WTC11 (cell line): ENCODE measurements around the gene AIG1. TPM values are rescaled to one million over a fixed set of nuclear protein-coding genes. Genes with fewer than 3 reads are reported as not detected.

ENCODE experiments used
- ATAC-seq: fragments of 200-7000 bp; cut with Tn5 transposase; 2 replicates; pipeline ENCODE4 v1.10.0; 2021; ENCODE audit warnings: mild to moderate bottlenecking, moderate library complexity
- CTCF ChIA-PET: fragments of 300-600 bp; sonication (Branson Sonifier 250); formaldehyde crosslinking; loops from one replicate; lab custom pipeline; 2021; ENCODE audit warnings: antibody characterized with exemption; lab: Charles Lee
- POLR2A ChIA-PET: fragments of 350-600 bp; sonication (Branson Sonifier 250); formaldehyde crosslinking; loops from one replicate; lab custom pipeline; 2021; ENCODE audit warnings: antibody characterized with exemption; lab: Charles Lee
- DNase-seq: peaks from one replicate; pipeline ENCODE4 v3.0.0; 2021; ENCODE audit warnings: low spot score
- H3K27ac Mint-ChIP-seq: 2 replicates; pipeline ENCODE4 v1.8.0; 2021; ENCODE audit warnings: mixed read lengths
- H3K27me3 Mint-ChIP-seq: 2 replicates; pipeline ENCODE4 v1.8.0; 2021; ENCODE audit warnings: low read depth, mild to moderate bottlenecking, moderate library complexity, mixed read lengths
- H3K36me3 Mint-ChIP-seq: 2 replicates; pipeline ENCODE4 v1.8.0; 2021; ENCODE audit warnings: mixed read lengths
- H3K4me1 Mint-ChIP-seq: 2 replicates; pipeline ENCODE4 v1.8.0; 2022; ENCODE audit warnings: mixed read lengths
- H3K4me3 Mint-ChIP-seq: 2 replicates; pipeline ENCODE4 v1.8.0; 2021; ENCODE audit warnings: mild to moderate bottlenecking, moderate library complexity, mixed read lengths
- H3K9me3 Mint-ChIP-seq: 2 replicates; pipeline ENCODE4 v1.8.0; 2021; ENCODE audit warnings: mixed read lengths
- ATF1 ChIP-seq: sonication (generic); formaldehyde crosslinking; IDR thresholded peaks from 2 replicates; pipeline ENCODE4 v1.8.1; 2023; ENCODE audit warnings: mild to moderate bottlenecking, moderate library complexity, missing genetic modification reagents
- CBFB ChIP-seq: sonication (generic); formaldehyde crosslinking; IDR thresholded peaks from 2 replicates; pipeline ENCODE4 v1.8.1; 2022; ENCODE audit warnings: mild to moderate bottlenecking, low read depth, missing genetic modification reagents
- CDX4 ChIP-seq: fragments of 250-450 bp; sonication (Bioruptor Pico); IDR thresholded peaks from 2 replicates; pipeline ENCODE4 v1.9.0; 2021; ENCODE audit warnings: moderate library complexity, mild to moderate bottlenecking, inconsistent platforms, borderline replicate concordance
- CTCF ChIP-seq: fragments of 200-600 bp; IDR thresholded peaks from 2 replicates; pipeline ENCODE4 v1.8.0; 2022; ENCODE audit warnings: antibody characterized with exemption
- E2F5 ChIP-seq: sonication (generic); formaldehyde crosslinking; IDR thresholded peaks from 2 replicates; pipeline ENCODE4 v1.8.1; 2022; ENCODE audit warnings: mild to moderate bottlenecking, moderate library complexity, missing genetic modification reagents
- FOXK1 ChIP-seq: sonication (generic); formaldehyde crosslinking; IDR thresholded peaks from 2 replicates; pipeline ENCODE4 v1.8.0; 2022; ENCODE audit warnings: mild to moderate bottlenecking, moderate library complexity, missing genetic modification reagents
- HMGA2 ChIP-seq: fragments of 250-450 bp; sonication (Bioruptor Pico); IDR thresholded peaks from 2 replicates; pipeline ENCODE4 v1.4.0; 2021; ENCODE audit warnings: mild to moderate bottlenecking, moderate library complexity
- JAZF1 ChIP-seq: fragments of 250-450 bp; sonication (Bioruptor Pico); IDR thresholded peaks from 2 replicates; pipeline ENCODE4 v1.9.0; 2021; ENCODE audit warnings: moderate library complexity, mild to moderate bottlenecking, inconsistent platforms
- MXD4 ChIP-seq: fragments of 250-450 bp; sonication (Bioruptor Pico); IDR thresholded peaks from 2 replicates; pipeline ENCODE4 v1.8.0; 2021; ENCODE audit warnings: mild to moderate bottlenecking, moderate library complexity, borderline replicate concordance
- MYBL2 ChIP-seq: sonication (generic); formaldehyde crosslinking; IDR thresholded peaks from 2 replicates; pipeline ENCODE4 v1.8.1; 2023; ENCODE audit warnings: mild to moderate bottlenecking, moderate library complexity, missing genetic modification reagents
- NFYB ChIP-seq: sonication (generic); formaldehyde crosslinking; conservative IDR thresholded peaks from 2 replicates; pipeline ENCODE4 v1.8.0; 2022; ENCODE audit warnings: low read depth, missing genetic modification reagents
- RELA ChIP-seq: sonication (generic); formaldehyde crosslinking; IDR thresholded peaks from 2 replicates; pipeline ENCODE4 v1.8.1; 2022; ENCODE audit warnings: missing genetic modification reagents, mild to moderate bottlenecking, borderline replicate concordance
- SMAD4 ChIP-seq: sonication (generic); formaldehyde crosslinking; IDR thresholded peaks from 2 replicates; pipeline ENCODE4 v1.8.0; 2022; ENCODE audit warnings: mild to moderate bottlenecking, missing genetic modification reagents
- SP1 ChIP-seq: sonication (generic); formaldehyde crosslinking; conservative IDR thresholded peaks from 2 replicates; pipeline ENCODE4 v1.8.1; 2022; ENCODE audit warnings: missing genetic modification reagents
- USF1 ChIP-seq: sonication (generic); formaldehyde crosslinking; IDR thresholded peaks from 2 replicates; pipeline ENCODE4 v1.8.0; 2022; ENCODE audit warnings: mild to moderate bottlenecking, missing genetic modification reagents
- ZNF317 ChIP-seq: sonication (generic); formaldehyde crosslinking; IDR thresholded peaks from 2 replicates; pipeline ENCODE4 v1.8.1; 2023; ENCODE audit warnings: low read depth, mild to moderate bottlenecking, moderate library complexity, missing genetic modification reagents, borderline replicate concordance
- total RNA-seq: library from RNA; stranded (reverse); gene quantifications from 3 replicates; pipeline ENCODE4 v1.2.3, GENCODE V29; 2021
- TF ChIP-seq, protein P1 (sequence below): sonication (generic); formaldehyde crosslinking; conservative IDR thresholded peaks from 2 replicates; pipeline ENCODE4 v1.8.1; 2023; ENCODE audit warnings: mild to moderate bottlenecking, low read depth, missing genetic modification reagents, moderate library complexity
- TF ChIP-seq, protein P2 (sequence below): sonication (generic); formaldehyde crosslinking; IDR thresholded peaks from 2 replicates; pipeline ENCODE4 v1.8.0; 2023; ENCODE audit warnings: missing genetic modification reagents, mild to moderate bottlenecking, borderline replicate concordance
- TF ChIP-seq, protein P3 (sequence below): sonication (generic); formaldehyde crosslinking; IDR thresholded peaks from 2 replicates; pipeline ENCODE4 v1.8.1; 2023; ENCODE audit warnings: mild to moderate bottlenecking, missing genetic modification reagents

AIG1 gene
- total RNA-seq, 1 experiment from 2014 or later, result 38.8 TPM

DNA sequence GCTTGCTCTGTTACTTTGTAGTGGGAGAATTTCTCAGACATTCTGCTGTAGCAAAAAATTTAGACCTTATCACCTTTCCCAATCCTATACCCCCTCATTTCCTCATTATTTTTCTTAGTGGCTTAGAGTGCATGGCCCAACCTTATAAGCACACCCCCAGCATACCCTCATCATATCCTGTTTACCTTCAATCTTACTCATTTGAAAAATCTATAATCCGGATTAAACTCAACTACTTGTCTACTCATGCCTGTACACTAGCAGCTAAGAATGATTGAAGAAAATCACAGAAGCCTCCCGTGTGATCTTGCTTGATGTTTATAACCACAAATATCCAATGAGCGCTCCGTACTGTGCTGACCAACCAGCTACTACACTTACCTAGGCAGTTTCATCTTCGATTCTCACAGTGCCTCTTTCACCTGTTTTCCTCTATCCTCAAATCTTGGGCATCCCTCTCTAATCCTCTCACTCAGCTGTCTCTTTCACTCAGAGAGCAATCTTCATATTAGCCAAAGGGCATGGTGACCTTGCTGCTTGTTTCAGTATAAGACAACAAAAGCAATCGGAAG, 36.6 kb downstream of the AIG1 start:
- no peaks in the 10 kb centered on the region for H3K9me3 Mint-ChIP-seq
- peaks cover 4% of the 10 kb centered on the region; the same call in 1 of the 2 replicates for H3K4me1 Mint-ChIP-seq
- no peak for DNase-seq
- no peak for ATAC-seq
- POLR2A ChIA-PET, result no interaction called here
- CTCF ChIA-PET, result no interaction called here
- no peak overlapping the region for H3K4me3 Mint-ChIP-seq
- H3K27me3 Mint-ChIP-seq, result no peaks in the 10 kb centered on the region
- TF ChIP-seq NFYB (CRISPR knock-in tag) (no peak), CDX4 (no peak), MYBL2 (CRISPR knock-in tag) (no peak), ATF1 (no peak), MXD4 (CRISPR knock-in tag) (no peak), CTCF (no peak), HMGA2 (CRISPR knock-in tag) (no peak), FOXK1 (no peak), SP1 (CRISPR knock-in tag) (no peak)
- TF ChIP-seq, protein P1, sequence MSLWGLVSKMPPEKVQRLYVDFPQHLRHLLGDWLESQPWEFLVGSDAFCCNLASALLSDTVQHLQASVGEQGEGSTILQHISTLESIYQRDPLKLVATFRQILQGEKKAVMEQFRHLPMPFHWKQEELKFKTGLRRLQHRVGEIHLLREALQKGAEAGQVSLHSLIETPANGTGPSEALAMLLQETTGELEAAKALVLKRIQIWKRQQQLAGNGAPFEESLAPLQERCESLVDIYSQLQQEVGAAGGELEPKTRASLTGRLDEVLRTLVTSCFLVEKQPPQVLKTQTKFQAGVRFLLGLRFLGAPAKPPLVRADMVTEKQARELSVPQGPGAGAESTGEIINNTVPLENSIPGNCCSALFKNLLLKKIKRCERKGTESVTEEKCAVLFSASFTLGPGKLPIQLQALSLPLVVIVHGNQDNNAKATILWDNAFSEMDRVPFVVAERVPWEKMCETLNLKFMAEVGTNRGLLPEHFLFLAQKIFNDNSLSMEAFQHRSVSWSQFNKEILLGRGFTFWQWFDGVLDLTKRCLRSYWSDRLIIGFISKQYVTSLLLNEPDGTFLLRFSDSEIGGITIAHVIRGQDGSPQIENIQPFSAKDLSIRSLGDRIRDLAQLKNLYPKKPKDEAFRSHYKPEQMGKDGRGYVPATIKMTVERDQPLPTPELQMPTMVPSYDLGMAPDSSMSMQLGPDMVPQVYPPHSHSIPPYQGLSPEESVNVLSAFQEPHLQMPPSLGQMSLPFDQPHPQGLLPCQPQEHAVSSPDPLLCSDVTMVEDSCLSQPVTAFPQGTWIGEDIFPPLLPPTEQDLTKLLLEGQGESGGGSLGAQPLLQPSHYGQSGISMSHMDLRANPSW, result no peak
- no peaks in the 10 kb centered on the region for H3K36me3 Mint-ChIP-seq
- H3K27ac Mint-ChIP-seq, result no peak overlapping the region

- Mint-ChIP-seq H3K36me3 (no peaks in the 10 kb centered on the region), H3K4me1 (peaks cover 4% of the 10 kb centered on the region; the same call in 1 of the 2 replicates), H3K4me3 (no peak overlapping the region), H3K9me3 (no peaks in the 10 kb centered on the region), H3K27me3 (no peaks in the 10 kb centered on the region), H3K27ac (no peak overlapping the region)
- ChIA-PET POLR2A (no interaction called here), CTCF (no interaction called here)
- ATAC-seq, result no peak
- DNase-seq, result no peak
- TF ChIP-seq CBFB (CRISPR knock-in tag) (no peak), SMAD4 (no peak), MYBL2 (CRISPR knock-in tag) (no peak), USF1 (no peak), RELA (CRISPR knock-in tag) (no peak), E2F5 (no peak), ZNF317 (CRISPR knock-in tag) (no peak), JAZF1 (CRISPR knock-in tag) (no peak), SP1 (CRISPR knock-in tag) (no peak)
- TF ChIP-seq, protein P2, sequence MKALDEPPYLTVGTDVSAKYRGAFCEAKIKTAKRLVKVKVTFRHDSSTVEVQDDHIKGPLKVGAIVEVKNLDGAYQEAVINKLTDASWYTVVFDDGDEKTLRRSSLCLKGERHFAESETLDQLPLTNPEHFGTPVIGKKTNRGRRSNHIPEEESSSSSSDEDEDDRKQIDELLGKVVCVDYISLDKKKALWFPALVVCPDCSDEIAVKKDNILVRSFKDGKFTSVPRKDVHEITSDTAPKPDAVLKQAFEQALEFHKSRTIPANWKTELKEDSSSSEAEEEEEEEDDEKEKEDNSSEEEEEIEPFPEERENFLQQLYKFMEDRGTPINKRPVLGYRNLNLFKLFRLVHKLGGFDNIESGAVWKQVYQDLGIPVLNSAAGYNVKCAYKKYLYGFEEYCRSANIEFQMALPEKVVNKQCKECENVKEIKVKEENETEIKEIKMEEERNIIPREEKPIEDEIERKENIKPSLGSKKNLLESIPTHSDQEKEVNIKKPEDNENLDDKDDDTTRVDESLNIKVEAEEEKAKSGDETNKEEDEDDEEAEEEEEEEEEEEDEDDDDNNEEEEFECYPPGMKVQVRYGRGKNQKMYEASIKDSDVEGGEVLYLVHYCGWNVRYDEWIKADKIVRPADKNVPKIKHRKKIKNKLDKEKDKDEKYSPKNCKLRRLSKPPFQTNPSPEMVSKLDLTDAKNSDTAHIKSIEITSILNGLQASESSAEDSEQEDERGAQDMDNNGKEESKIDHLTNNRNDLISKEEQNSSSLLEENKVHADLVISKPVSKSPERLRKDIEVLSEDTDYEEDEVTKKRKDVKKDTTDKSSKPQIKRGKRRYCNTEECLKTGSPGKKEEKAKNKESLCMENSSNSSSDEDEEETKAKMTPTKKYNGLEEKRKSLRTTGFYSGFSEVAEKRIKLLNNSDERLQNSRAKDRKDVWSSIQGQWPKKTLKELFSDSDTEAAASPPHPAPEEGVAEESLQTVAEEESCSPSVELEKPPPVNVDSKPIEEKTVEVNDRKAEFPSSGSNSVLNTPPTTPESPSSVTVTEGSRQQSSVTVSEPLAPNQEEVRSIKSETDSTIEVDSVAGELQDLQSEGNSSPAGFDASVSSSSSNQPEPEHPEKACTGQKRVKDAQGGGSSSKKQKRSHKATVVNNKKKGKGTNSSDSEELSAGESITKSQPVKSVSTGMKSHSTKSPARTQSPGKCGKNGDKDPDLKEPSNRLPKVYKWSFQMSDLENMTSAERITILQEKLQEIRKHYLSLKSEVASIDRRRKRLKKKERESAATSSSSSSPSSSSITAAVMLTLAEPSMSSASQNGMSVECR, result no peak
- TF ChIP-seq, protein P3, sequence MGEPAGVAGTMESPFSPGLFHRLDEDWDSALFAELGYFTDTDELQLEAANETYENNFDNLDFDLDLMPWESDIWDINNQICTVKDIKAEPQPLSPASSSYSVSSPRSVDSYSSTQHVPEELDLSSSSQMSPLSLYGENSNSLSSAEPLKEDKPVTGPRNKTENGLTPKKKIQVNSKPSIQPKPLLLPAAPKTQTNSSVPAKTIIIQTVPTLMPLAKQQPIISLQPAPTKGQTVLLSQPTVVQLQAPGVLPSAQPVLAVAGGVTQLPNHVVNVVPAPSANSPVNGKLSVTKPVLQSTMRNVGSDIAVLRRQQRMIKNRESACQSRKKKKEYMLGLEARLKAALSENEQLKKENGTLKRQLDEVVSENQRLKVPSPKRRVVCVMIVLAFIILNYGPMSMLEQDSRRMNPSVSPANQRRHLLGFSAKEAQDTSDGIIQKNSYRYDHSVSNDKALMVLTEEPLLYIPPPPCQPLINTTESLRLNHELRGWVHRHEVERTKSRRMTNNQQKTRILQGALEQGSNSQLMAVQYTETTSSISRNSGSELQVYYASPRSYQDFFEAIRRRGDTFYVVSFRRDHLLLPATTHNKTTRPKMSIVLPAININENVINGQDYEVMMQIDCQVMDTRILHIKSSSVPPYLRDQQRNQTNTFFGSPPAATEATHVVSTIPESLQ, result no peak
Observed at GRCh38 chr6:143098054-143098671, 37.5 kb downstream of the AIG1 start.
